AG08396 (cell line): ENCODE results near the gene NME3.

Experiments
- DNase-seq: peaks from one replicate; pipeline ENCODE4 v3.0.0; 2012; ENCODE audit warnings: low spot score, mixed read lengths

Gene NME3

DNA sequence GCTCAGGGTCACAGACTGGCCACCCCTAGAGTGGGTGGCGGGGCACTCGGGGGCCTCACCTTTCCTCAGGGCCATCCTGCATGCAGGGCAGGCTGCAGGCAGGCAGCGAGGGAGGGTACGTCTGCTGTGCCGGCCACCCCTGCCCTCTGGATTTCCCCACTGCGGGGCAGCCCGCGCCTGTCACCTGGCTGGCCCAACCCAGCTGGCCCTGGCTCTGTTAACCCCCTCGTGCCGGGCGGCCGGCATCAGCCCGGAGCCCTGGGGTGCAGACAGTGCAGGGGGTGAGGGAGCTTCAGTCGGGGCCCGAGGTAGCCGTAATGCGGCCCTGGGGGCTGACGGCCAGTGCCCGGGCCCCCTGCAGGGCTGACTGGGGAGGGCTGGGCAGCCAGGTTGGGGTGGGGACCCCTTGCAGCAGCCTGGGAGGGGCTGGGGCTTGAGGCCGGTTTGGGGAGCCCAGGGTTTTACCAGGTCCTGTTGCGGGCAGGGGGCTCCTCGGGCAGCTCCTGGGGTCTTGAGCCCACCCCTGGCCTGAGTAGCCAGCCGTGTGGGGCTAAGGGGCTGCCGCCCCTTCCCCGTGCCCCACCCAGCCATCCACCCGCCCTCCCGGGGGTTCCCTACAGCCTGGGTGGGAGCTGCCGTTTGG, 22.4 kb upstream of the NME3 start, which contains the start of gene IGFALS:
IGFALS (minus strand) TSS at position 128 of the 643 bp plus-strand sequence; CDS start at position 75, 53 bp downstream.
- no peak for DNase-seq

- no peak for DNase-seq
Observed at GRCh38 chr16:1792836-1793577, 21.7 kb upstream of the NME3 start.

- DNase-seq, result no peak
Observed at GRCh38 chr16:1791943-1792812, 20.8 kb upstream of the NME3 start.

DNA sequence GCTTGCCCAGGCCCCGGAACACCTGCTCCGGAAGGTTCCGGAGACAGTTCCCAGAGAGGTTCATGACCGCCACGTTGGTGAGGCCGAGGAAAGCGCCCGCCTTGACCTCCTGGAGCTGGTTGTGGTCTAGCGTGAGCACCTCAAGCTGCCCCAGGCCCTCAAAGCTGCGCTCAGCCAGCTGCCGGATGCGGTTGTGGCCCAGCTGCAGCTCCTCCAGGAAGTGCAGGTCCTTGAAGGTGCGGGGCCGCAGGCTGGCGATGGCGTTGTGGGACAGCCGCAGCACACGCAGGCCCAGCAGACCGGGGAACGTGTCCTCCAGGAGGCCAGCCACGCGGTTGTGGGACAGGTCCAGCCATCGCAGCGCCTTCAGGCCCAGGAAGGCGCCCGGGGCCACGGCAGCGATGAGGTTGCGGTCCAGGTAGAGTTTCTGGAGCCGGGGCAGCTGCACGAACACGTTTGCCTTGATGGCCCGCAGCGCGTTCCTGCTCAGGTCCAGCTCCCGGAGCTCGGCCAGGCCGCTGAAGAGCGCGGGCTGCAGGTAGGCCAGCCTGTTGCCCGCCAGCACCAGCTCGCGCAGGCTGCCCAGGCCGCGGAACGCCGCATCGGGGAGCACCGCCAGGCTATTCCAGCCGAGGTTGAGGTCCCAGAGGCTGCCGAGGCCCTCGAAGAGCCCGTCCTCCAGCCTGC, 20.1 kb upstream of the NME3 start:
- DNase-seq, result no peak

GRCh38 chr16:1790611-1791255, 19.4 kb upstream of the NME3 start:
- no peak for DNase-seq

DNA sequence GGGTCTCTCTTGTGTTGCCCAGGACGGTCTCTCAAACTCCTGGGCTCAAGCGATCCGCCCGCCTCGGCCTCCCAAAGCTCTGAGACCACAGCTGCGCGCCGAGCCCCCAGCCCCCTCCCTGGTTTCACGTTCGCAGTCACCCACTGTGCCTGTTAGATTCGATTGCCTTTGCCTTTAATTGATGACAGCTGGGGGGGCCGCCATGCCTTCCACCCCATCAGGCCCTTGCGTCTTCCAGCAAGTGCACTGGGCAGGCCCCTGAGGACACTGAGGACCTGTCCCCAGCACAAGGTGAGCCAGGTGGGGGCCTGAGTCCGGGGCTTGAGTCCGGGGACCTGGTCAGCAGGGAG, 18.9 kb upstream of the NME3 start:
- no peak for DNase-seq

DNA sequence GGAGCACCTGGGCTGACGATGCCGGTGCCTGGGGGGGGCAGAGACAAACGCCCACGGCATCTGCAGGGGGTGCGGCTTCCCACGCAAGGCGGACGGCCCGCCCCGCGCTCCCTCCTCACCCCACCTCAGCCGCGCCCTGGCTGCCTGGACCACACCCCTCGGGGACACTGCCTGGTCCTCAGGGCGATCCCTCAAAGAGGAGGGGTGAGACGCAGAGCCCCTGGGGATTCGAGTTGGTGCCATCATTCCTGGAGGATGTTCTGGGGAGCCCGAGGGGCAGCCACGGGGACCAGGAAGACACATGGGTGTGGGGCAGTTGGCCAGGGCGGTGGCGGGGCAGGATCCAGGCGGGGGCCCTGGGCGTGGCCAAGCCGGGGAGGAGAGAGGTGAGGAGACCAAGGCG, 18.3 kb upstream of the NME3 start:
- no peak for DNase-seq

DNA sequence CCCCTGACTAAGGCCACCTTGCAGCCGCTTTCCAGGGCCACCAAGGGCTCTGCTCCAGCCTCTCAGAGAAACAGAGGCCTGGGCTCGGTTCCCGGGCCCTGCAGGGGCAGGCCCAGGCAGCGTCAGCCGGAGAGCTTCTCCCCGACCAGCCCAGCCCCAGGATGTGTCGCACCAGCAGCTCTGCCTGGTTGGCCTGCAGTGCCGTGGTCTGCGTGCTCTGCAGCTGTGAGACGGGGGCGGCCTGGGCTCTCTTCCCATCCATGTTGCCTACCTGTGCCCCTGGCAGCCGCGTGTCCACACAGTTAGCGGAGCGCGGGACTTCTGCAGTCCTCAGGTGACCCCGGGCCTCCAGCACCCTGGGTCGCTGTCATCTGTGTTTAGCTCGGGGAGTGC, 17.4 kb upstream of the NME3 start:
- no peak for DNase-seq

- DNase-seq, result no peak
Observed at GRCh38 chr16:1788095-1788707, 16.9 kb upstream of the NME3 start.

GRCh38 chr16:1787322-1788094, 16.2 kb upstream of the NME3 start:
- DNase-seq, result no peak

GRCh38 chr16:1787056-1787321, 15.6 kb upstream of the NME3 start:
- DNase-seq, result no peak

GRCh38 chr16:1786242-1787055, 15.1 kb upstream of the NME3 start:
- DNase-seq, result no peak

DNA sequence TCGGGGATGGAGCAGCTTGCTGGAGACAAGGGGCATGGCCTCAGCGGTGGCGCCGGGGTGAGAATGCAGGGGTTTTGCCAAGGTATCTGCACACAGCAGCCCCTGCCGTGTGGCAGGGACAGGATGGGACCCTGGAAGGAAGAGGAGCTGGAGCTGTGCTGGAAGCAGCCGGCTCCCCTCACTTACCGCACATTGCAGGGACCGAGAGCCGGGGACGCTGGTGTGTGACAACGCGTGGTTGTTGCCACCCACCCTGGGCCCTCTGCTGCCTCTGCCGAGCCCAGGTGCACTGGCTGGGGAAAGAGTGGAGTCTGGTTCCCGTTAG, 14.5 kb upstream of the NME3 start:
- no peak for DNase-seq

GRCh38 chr16:1784977-1785845, 13.9 kb upstream of the NME3 start:
- no peak for DNase-seq

DNA sequence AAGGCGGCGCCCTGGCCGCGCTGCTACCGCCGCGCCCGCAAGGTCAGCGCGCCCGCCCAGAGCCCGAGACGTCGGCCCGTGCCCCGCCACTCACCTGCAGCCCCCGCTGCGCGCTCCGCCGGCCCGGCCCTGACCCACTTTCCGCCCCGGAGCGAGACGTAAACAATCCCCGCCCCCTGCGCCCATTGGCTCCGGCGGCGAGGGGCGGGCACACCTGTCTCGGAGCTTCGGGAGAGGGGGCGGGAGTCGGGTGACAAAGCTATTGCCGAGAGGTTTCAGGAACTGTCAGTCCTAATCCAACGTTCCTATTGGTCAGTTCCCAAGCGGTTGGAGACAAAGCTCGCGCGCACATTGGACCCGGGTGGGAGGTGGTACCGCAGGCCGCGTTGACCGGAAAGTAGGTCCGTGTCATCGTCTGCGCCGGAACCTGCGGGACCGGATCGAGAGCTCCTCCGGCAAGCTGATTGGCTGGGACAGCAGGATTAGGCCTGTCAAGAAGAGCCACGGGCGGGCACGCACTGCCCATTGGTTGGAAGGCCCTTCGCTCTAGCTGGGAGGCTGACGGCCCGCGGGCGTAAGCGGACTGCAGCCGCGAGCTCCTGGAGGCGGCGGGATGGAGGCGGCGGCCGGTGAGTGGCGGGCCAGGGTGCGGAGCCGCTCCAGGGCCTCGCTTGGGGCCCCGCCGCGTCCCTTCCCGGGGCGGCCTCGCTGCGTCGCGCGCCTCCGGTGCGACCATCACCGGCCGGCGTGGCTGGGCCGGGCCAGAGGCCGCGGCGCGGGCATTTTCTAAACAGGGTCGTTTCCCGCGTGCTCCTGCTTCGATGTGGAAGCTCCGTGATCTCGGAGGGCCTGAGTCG, 11.3 kb upstream of the NME3 start, which contains the start of the genes NUBP2 and SPSB3:
NUBP2 (plus strand) TSS at position 553 of the 857 bp plus-strand sequence; CDS start at position 614, 61 bp downstream.
SPSB3 (minus strand) TSS at position 164 of the 857 bp plus-strand sequence. CDS start 1,088 bp downstream, outside the sequence.
- DNase-seq, result peak; percentile 99

GRCh38 chr16:1781758-1782407, 10.5 kb upstream of the NME3 start:
- DNase-seq, result peak; percentile 65

DNA sequence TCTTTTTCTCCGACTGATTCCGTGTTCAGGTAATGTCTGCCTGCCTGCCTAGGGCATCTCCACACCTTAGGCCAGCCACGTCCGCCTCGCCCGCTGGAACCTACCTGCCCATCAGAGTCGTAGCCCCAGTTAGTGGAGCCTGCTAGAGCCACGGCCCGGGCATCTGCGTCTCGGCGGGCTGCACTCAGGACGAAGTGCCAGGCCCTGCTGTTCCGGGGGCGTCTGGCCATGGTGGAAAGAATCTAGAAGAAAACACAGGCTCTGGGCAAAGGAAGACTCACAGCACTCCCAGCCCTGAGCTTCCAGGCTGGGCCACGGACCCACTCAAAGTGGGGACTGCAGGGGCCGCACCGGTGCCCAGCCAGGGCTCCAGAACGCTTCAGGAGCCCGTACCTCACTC, 9.9 kb upstream of the NME3 start:
- no peak for DNase-seq
